HepG2 (cell line): ENCODE data around the gene SASH1. TPM values are rescaled to one million over a fixed set of nuclear protein-coding genes. Genes with fewer than 3 reads are reported as not detected.

Experiments
- ATAC-seq: fragments of 200-7000 bp; cut with Tn5 transposase; 3 replicates; pipeline ENCODE4 v1.9.1; 2020; ENCODE audit warnings: mild to moderate bottlenecking, moderate library complexity
- BruUV-seq: library from RNA; stranded (reverse); fragments of 400-500 nt; replicated peaks from 2 replicates; lab custom pipeline; 2021; lab: Mats Ljungman, UMichigan
- CTCF ChIA-PET: fragments of 300-600 bp; formaldehyde crosslinking; extraction: SDS; loops from one replicate; lab custom pipeline; 2021; ENCODE audit warnings: low total read pairs, inconsistent platforms, low intra/inter-chr PET ratio; lab: Yijun Ruan, JAX
- POLR2A ChIA-PET: fragments of 350-600 bp; sonication (Branson Sonifier 250); formaldehyde crosslinking; loops from one replicate; lab custom pipeline; 2020; ENCODE audit warnings: antibody characterized with exemption, inconsistent platforms; lab: Yijun Ruan, JAX
- DNase-seq: peaks from one replicate; pipeline ENCODE4 v3.0.0-alpha.2; 2015; ENCODE audit warnings: low spot score
- FAIRE-seq: peaks from 3 replicates; lab custom pipeline; 2011; peaks lifted over from hg19 to GRCh38; lab: Jason Lieb, UNC
- H2AFZ ChIP-seq: one replicate; pipeline ENCODE4 v1.6.1; 2011; ENCODE audit warnings: low read length, inconsistent platforms
- H3K27ac ChIP-seq: fragments of 300-600 bp; 3 replicates; pipeline ENCODE4 v1.8.0; 2011; ENCODE audit warnings: mixed run types, mild to moderate bottlenecking, mixed read lengths, low read length, inconsistent platforms; ENCODE audit not compliant: insufficient read depth; ENCODE audit errors: extremely low read length
- H3K27me3 ChIP-seq, 2 experiments: fragments of 200-600 bp in 1 of 2; 2 replicates in 1 of 2; 3 replicates in 1 of 2; pipeline versions ENCODE4 v1.6.0 to v1.8.0; 2011; ENCODE audit warnings: low read length in 2 of 2, mild to moderate bottlenecking in 2 of 2, moderate library complexity in 2 of 2, inconsistent platforms in 1 of 2; ENCODE audit not compliant: insufficient read depth in 2 of 2, control insufficient read depth in 1 of 2
- H3K36me3 ChIP-seq, 2 experiments: fragments of 200-600 bp in 1 of 2; replicated peaks in 1 of 2; 2 replicates in 1 of 2; 3 replicates in 1 of 2; pipeline versions ENCODE4 v1.5.1 to v1.8.0; 2011; ENCODE audit warnings: low read length in 2 of 2, inconsistent platforms in 1 of 2; ENCODE audit not compliant: insufficient read depth in 2 of 2, control insufficient read depth in 1 of 2
- H3K4me1 ChIP-seq: 2 replicates; pipeline ENCODE4 v1.5.1; 2012; ENCODE audit warnings: low read length, inconsistent platforms; ENCODE audit not compliant: insufficient read depth
- H3K4me2 ChIP-seq: 2 replicates; pipeline ENCODE4 v1.6.0; 2011; ENCODE audit warnings: low read depth, low read length, inconsistent platforms
- H3K4me3 ChIP-seq, 3 experiments: fragments of 200-600 bp in 1 of 3; sonication (generic), shearing (Covaris generic) in 1 of 3; replicated peaks in 1 of 3; 2 replicates each; pipeline ENCODE4 v1.5.1; 2011 to 2016; ENCODE audit warnings: low read length in 3 of 3, inconsistent platforms in 2 of 3, low read depth in 2 of 3, mild to moderate bottlenecking in 2 of 3, control low read depth in 1 of 3, mixed read lengths in 1 of 3; ENCODE audit not compliant: insufficient read depth in 1 of 3
- H3K79me2 ChIP-seq: one replicate; pipeline ENCODE4 v1.6.1; 2011; ENCODE audit warnings: low read length, inconsistent platforms; ENCODE audit not compliant: insufficient read depth
- H3K9ac ChIP-seq: 2 replicates; pipeline ENCODE4 v1.6.0; 2011; ENCODE audit warnings: mild to moderate bottlenecking, low read depth, low read length, inconsistent platforms; ENCODE audit not compliant: insufficient read depth
- H3K9me3 ChIP-seq: 2 replicates; pipeline ENCODE4 v1.5.1; 2012; ENCODE audit warnings: mild to moderate bottlenecking, low read length
- H4K20me1 ChIP-seq: 2 replicates; pipeline ENCODE4 v1.6.0; 2011; ENCODE audit warnings: inconsistent platforms, mild to moderate bottlenecking, low read length, moderate library complexity; ENCODE audit not compliant: insufficient read depth
- IKZF4 ChIP-seq: sonication (generic); formaldehyde crosslinking; IDR thresholded peaks from 2 replicates; pipeline ENCODE4 v1.5.1; 2020; ENCODE audit warnings: borderline replicate concordance, mild to moderate bottlenecking, low read depth, missing genetic modification reagents; ENCODE audit errors: not compliant biosample characterization
- KAT2B ChIP-seq: fragments of 150-350 bp; IDR thresholded peaks from 2 replicates; pipeline ENCODE4 v1.6.1; 2014; ENCODE audit warnings: low read depth, low read length, borderline replicate concordance
- ZKSCAN1 ChIP-seq: fragments of 150-350 bp; IDR thresholded peaks from 2 replicates; pipeline ENCODE4 v1.6.1; 2014; ENCODE audit warnings: low read length
- ZNF570 ChIP-seq: sonication (generic); formaldehyde crosslinking; IDR thresholded peaks from 2 replicates; pipeline ENCODE4 v1.4.0; 2020; ENCODE audit warnings: mild to moderate bottlenecking, missing genetic modification reagents, borderline replicate concordance
- ZNF83 ChIP-seq: sonication (generic); formaldehyde crosslinking; IDR thresholded peaks from 2 replicates; pipeline ENCODE4 v1.4.0; 2020; ENCODE audit warnings: missing genetic modification reagents, mild to moderate bottlenecking, borderline replicate concordance
- WGBS: methylation state at CpG from one replicate; pipeline ENCODE4 v1.1.6; 2017; ENCODE audit warnings: low lambda C conversion rate; 5-methylcytosine and 5-hydroxymethylcytosine counted together
- in situ Hi-C: cut with HindIII; loops from 2 replicates; pipeline ENCODE4 v1.10.0; 2017; ENCODE audit warnings: low pct_unique_long_range_greater_than_20kb; ENCODE audit not compliant: extremely low pct_ligation_motif_present
- intact Hi-C: fragments of 100-400 bp; cut with micrococcal nuclease; formaldehyde crosslinking; loops from one replicate; pipeline ENCODE4 v1.10.0; 2022; ENCODE audit not compliant: unreplicated experiment
- polyA plus RNA-seq, 8 experiments: library from polyadenylated mRNA; depleted of rRNA in 3 of 8; stranded (reverse) in 7 of 8; unstranded in 1 of 8; fragments of >200 nt; fragmentation: Illumina TruSeq in 4 of 8; extraction: Trizol in 4 of 8; gene quantifications; 2 replicates each; pipeline versions ENCODE4 v1.2.1 to v1.2.3, GENCODE V29; 2011 to 2016; ENCODE audit warnings: low read depth in 4 of 8, missing spikeins in 1 of 8, mixed read lengths in 1 of 8; ENCODE audit not compliant: insufficient read depth in 1 of 8
- total RNA-seq, 5 experiments: library from RNA; depleted of rRNA; stranded (reverse); fragments of >200 nt; fragmentation: Illumina TruSeq; extraction: Trizol; gene quantifications; 2 replicates each; pipeline ENCODE4 v1.2.3, GENCODE V29; 2016; ENCODE audit warnings: low read depth in 1 of 5
- TF ChIP-seq, protein P1 (sequence below), 2 experiments: sonication (generic) in 1 of 2; formaldehyde crosslinking in 1 of 2; IDR thresholded peaks; 2 replicates each; pipeline versions ENCODE4 v1.4.0 to v1.6.1; 2018 to 2020; ENCODE audit warnings: missing genetic modification reagents in 2 of 2, borderline replicate concordance in 1 of 2, low read depth in 1 of 2, mild to moderate bottlenecking in 1 of 2, missing biosample characterization in 1 of 2
- TF ChIP-seq, protein P2 (sequence below): IDR thresholded peaks from 2 replicates; pipeline ENCODE4 v1.6.1; 2012; ENCODE audit warnings: inconsistent platforms

The SASH1 gene
- total and polyA plus RNA-seq, 2 of the 13 experiments (the other 11 are each of a cell fraction or from before 2014, with no cell fraction given), result 7.5 to 8.2 TPM

DNA sequence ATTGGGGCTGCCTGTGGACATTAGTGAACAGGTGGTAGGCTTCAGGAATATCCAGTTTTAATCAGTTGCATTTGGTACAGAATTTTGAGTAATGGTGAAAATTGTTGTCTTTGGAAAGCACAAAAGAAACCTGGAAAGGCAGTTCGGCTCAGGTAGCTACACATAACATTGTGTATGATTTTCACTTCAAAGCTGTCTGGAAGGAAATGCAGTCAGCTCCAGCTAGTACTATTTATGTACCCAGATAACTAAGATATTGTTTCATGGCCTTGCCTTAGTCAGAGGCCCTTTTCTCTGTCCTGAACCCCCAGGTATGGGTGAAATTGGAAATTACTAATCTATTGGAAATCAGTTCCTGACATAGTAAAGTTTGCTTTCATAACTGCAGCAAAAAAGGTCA is 208.6 kb downstream of the SASH1 start:
- TF ChIP-seq, protein P1, sequence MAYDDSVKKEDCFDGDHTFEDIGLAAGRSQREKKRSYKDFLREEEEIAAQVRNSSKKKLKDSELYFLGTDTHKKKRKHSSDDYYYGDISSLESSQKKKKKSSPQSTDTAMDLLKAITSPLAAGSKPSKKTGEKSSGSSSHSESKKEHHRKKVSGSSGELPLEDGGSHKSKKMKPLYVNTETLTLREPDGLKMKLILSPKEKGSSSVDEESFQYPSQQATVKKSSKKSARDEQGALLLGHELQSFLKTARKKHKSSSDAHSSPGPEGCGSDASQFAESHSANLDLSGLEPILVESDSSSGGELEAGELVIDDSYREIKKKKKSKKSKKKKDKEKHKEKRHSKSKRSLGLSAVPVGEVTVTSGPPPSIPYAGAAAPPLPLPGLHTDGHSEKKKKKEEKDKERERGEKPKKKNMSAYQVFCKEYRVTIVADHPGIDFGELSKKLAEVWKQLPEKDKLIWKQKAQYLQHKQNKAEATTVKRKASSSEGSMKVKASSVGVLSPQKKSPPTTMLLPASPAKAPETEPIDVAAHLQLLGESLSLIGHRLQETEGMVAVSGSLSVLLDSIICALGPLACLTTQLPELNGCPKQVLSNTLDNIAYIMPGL (CRISPR knock-in tag; IDR thresholded peaks at IDR 0.05; ENCODE audit: borderline replicate concordance in 1 of 2, low read depth in 1 of 2), result no peak
- TF ChIP-seq ZKSCAN1 (no peak), IKZF4 (CRISPR knock-in tag) (no peak), ZNF570 (CRISPR knock-in tag) (no peak), ZNF83 (CRISPR knock-in tag) (no peak), KAT2B (no peak)
- TF ChIP-seq, protein P2, sequence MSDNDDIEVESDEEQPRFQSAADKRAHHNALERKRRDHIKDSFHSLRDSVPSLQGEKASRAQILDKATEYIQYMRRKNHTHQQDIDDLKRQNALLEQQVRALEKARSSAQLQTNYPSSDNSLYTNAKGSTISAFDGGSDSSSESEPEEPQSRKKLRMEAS, result no peak
- H3K27me3 ChIP-seq, result no peaks in the 10 kb centered on the region; a peak in 1 of 5 replicates
- no peak overlapping the region for H3K27ac ChIP-seq
- H3K36me3 ChIP-seq, result peaks cover 2 to 20% of the 10 kb centered on the region in 2 experiments; a peak in 2 of 5 replicates
- no peak overlapping the region for H3K4me2 ChIP-seq
- no TSS peak for BruUV-seq
- in situ Hi-C loops, result no loop called here
- no peaks in the 10 kb centered on the region for H3K9me3 ChIP-seq
- H2AFZ ChIP-seq, result no peak overlapping the region
- ATAC-seq (no peak), DNase-seq (no peak), FAIRE-seq (no peak)
- no peaks in the 10 kb centered on the region for H4K20me1 ChIP-seq
- no peak overlapping the region for H3K4me3 ChIP-seq
- ChIA-PET CTCF (no interaction called here), POLR2A (no interaction called here)
- intact Hi-C loops, result no loop called here
- no peak overlapping the region for H3K9ac ChIP-seq
- H3K4me1 ChIP-seq, result no peaks in the 10 kb centered on the region
- 91% methylated on average over 1 of the region's 1 CpG for WGBS
- H3K79me2 ChIP-seq, result no peaks in the 10 kb centered on the region
